Left renal cortex interstitium (tissue), 4 donors: ENCODE measurements around the gene NRXN3. TPM values are rescaled to one million over a fixed set of nuclear protein-coding genes. Genes with fewer than 3 reads are reported as not detected.

Source experiments
- DNase-seq, 4 donors: peaks; one replicate each; pipeline ENCODE4 v3.0.0-alpha.2; 2013; ENCODE audit warnings: low read depth in 4 of 4, low spot score in 2 of 4, missing footprints in 1 of 4
- polyA plus RNA-seq, 4 donors: library from polyadenylated mRNA; unstranded; fragments of 120-200 nt; gene quantifications; one replicate each; pipeline ENCODE4 v1.2.1, GENCODE V29; 2013; ENCODE audit not compliant: insufficient read length in 4 of 4

The NRXN3 gene
- polyA plus RNA-seq = 1 to 10 TPM; 5.4 to 8.4 (median 6.3) TPM

- peak in 2 of 4 donors; percentile 13 to 24 for DNase-seq
Observed at GRCh38 chr14:78170203-78170602, at the start of gene NRXN3. NRXN3 (plus strand) TSS chr14:78170373; CDS start chr14:78243094, 72,721 bp downstream.

- no peak for DNase-seq
Observed at GRCh38 chr14:78122436-78122835, 47.7 kb upstream of the NRXN3 start.

GRCh38 chr14:78123650-78124253 is 46.4 kb upstream of the NRXN3 start:
- DNase-seq = no peak

DNA sequence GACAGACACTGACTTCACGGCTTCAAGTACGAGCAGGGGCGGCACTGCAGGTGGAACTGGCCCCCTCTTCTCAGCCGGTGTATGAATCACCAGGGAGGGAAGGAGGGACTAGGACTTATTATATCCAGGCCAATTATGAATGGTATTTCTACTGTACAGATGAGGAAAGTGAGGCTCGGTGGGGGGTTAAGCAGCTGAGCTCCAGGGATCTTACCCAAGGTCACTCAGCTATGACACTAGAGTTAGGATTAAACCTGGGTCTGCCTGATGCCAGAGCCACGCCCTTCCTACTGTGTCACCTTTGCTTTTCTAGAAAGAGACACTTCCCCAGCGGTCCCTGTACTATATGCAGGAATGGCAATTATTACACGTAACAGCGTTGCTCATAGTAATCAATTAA is 42.2 kb upstream of the NRXN3 start:
- no peak for DNase-seq

DNA sequence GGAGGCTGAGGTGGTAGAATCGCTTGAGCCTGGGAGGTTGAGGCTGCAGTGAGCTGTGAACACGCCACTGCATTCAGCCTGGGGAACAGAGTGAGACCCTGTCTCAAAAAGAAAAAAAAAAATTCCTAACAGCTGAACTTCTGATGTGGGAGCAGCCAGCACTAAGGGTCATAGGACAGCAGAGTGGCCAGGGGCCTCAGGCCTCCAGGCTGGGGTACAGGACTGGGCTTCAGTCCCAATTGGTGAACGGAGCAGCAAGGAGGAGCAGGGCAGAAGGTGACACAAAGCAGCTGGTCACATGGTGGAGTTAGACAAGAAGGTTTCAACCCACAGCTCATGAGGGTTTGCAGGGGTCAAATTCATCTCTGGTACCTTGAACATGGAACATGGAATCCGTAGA is 40.8 kb upstream of the NRXN3 start:
- no peak for DNase-seq

- no peak for DNase-seq
Observed at GRCh38 chr14:78130356-78130755, 39.8 kb upstream of the NRXN3 start.

DNA sequence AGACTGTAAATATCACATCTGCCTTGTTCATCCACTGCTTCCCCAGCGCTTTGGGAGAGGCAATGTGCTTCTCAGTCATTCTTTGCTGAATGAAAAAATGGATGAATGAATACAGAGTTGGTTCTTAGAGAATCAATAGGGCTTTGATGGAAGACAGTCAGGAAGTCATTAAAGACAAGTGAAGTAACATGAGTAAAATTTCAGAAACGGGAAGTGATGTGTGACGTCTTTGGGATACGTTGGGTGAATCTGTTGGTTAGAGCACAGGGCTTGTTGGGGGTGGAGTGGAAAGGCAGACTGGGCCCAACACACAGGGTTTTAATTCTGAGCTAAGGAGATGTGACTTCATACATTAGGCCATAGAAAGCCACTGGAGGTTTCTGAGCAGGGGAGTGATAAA is 39.0 kb upstream of the NRXN3 start:
- no peak for DNase-seq

GRCh38 chr14:78131616-78132015 is 38.6 kb upstream of the NRXN3 start:
- DNase-seq = no peak

DNA sequence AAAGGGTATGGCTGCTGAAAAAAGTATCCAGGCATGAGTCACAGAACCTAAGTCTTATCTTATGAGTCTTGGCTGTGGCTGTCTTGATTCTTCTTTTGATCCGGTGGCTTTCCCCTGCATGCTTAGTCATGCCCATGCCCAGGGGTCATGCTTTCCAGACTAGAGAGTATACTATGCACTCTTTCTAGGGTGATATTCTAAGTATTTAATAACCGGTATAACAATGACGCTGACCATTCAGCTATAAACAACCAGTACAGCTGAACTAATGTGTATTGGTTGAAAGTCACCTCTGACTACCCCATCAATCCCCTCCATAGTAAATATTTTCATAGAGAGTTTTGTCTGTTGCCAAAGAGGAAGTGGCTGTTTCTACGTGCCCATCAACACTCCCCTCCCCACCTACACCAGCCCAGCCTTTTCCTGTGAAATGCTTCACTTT is 34.7 kb upstream of the NRXN3 start:
- DNase-seq = no peak

- DNase-seq = no peak
Observed at GRCh38 chr14:78136695-78137094, 33.5 kb upstream of the NRXN3 start.

DNA sequence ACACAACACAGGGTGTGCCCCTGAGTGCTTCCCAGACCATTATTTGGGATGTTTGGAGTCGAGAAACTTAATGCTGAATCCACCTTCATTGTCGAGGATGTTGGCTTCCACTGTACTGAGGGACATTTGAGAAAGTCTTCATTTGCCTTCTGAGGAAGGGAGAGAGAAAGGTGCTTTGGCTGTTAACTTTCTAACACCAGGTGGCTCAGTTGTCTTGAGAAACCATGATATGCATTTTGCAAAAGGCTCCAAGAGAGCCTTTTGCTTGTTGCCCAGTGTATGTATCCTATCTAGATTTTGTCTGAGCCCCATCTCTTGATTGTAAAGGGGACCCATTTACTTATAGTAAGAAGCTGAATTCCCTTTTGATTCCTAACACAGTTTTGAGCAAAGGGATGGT is 28.6 kb upstream of the NRXN3 start:
- DNase-seq = no peak

DNA sequence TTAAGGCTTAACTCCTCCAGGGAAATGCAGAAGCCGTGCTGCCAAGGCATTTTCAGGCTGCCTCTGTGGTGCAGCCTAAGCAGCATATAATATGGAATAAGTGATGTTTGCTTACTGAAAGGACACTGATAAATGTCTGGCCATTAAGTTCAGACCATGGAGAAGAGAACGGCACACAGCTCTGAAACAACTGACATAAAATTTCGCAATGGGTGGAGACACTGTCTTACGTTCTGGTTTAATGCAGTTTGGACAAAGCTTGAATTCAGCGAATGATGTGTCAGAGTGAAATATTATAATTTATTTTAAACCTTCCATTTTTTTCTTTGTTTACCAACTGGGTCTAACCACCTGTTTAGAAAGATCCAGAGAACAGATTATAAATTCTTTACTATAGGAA is 27.2 kb upstream of the NRXN3 start:
- DNase-seq = no peak

- DNase-seq = no peak
Observed at GRCh38 chr14:78143489-78144145, 26.6 kb upstream of the NRXN3 start.

DNA sequence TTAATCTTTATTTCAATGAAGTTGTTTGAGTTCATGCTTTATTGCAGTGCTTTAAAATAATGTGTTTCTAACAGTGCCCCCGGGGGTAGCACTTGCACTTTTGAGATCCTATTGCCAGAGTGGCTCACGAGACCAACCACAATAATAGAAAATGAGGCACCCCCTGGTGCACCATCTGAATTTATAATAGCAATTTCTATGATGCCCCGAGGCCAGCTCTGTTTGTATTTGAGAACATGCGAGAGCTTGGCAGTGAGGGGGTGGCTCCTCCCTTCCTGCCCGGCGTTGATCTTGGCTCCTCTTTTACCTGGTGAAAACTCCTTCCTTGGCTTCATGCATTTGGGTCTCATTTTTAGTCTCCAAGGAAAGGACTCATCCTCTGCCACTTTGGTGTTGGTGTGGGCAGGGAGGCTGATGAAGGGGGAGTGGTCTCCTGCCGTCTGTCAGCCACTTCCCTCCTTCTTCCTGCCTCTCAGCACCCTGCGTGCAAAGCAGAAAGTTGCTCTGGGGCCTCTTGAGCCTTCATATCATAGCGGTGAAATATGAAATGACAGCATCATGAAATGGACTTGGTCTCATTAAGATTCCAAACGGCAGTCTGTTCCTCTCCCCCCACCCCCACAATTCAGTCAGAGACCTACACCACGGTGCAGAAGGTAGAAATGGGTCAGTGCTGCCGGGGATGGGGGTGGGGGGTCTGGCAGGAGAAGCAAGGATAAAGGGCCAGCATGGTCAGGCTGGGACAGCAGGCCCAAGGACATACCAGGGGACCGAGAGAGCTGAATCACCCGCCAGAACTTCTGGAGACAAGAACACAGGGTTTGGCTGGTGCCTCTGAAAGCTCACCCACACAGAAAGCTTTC is 17.7 kb upstream of the NRXN3 start:
- no peak for DNase-seq

DNA sequence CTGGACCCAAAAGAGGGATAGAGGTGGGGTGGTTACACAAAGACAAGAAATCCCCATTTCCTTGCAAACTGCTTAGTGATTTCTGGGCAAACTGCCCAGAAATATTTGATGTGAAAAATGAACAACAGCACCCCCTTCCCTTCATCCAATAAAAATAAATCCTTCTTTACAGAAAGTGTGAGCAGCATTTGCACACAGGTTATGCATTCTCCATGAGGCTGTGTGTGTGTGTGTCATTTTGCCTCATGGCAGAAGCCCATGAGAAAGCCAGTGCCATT is 17.2 kb upstream of the NRXN3 start:
- DNase-seq = no peak

GRCh38 chr14:78154827-78155226 is 15.3 kb upstream of the NRXN3 start:
- no peak for DNase-seq

GRCh38 chr14:78156196-78156595 is 14.0 kb upstream of the NRXN3 start:
- no peak for DNase-seq

GRCh38 chr14:78157494-78158437 is 12.4 kb upstream of the NRXN3 start:
- DNase-seq = peak in 2 of 4 donors; percentile 18 to 24

DNA sequence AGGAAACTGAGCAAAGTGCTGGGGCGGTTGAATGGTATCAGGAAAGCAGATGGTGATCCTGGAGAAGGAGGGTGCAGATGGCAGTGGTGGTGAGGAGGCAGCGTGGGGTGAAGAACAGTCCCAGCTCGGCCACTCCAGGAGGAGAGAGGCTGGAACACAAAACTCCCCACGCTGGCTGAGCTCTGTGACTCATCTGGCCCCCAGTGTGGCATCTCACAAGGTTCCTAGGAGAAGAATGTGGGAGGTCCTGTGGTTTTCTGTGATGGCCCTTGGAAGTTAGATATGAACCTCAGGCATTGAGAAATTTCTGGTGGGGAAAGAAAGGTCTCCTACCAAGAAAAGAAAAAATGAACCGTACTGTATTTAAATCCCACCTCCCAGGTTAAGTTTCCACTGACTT is 8.0 kb upstream of the NRXN3 start:
- no peak for DNase-seq

- no peak for DNase-seq
Observed at GRCh38 chr14:78164226-78164853, 5.8 kb upstream of the NRXN3 start.
